CD4-positive, alpha-beta T cell treated with Interleukin-21 for 1 hour (primary cell): ENCODE measurements around the gene EXOC6.
A peak's percentile ranks its signal among the peaks of the same experiment; 100 is the strongest.

Experiments
- DNase-seq: peaks from one replicate; pipeline ENCODE4 v3.0.0-alpha.2; 2020

The EXOC6 gene

GRCh38 chr10:93068411-93069244 lies 220.3 kb downstream of the EXOC6 start:
- DNase-seq = no peak

GRCh38 chr10:93069245-93069561 lies 220.9 kb downstream of the EXOC6 start:
- DNase-seq = no peak

GRCh38 chr10:93070378-93071176 lies 222.3 kb downstream of the EXOC6 start:
- no peak for DNase-seq

GRCh38 chr10:93071177-93071472 lies 222.8 kb downstream of the EXOC6 start:
- no peak for DNase-seq

- no peak for DNase-seq
Observed at GRCh38 chr10:93071674-93072224, 223.4 kb downstream of the EXOC6 start.

- DNase-seq = no peak
Observed at GRCh38 chr10:93072225-93072712, 223.9 kb downstream of the EXOC6 start.

- DNase-seq = no peak
Observed at GRCh38 chr10:93072713-93073538, 224.6 kb downstream of the EXOC6 start.

- no peak for DNase-seq
Observed at GRCh38 chr10:93073539-93074146, 225.3 kb downstream of the EXOC6 start, which contains the start of gene CYP26A1. Gene CYP26A1 (plus strand): TSS chr10:93073893. CDS start chr10:93073935, 42 bp downstream.

- DNase-seq = no peak
Observed at GRCh38 chr10:93074147-93074596, 225.9 kb downstream of the EXOC6 start.

GRCh38 chr10:93074597-93075368 lies 226.5 kb downstream of the EXOC6 start:
- DNase-seq = no peak

GRCh38 chr10:93075369-93076221 lies 227.3 kb downstream of the EXOC6 start:
- no peak for DNase-seq

- DNase-seq = no peak
Observed at GRCh38 chr10:93076871-93077270, 228.6 kb downstream of the EXOC6 start.

- no peak for DNase-seq
Observed at GRCh38 chr10:93077860-93078337, 229.6 kb downstream of the EXOC6 start.

- DNase-seq = no peak
Observed at GRCh38 chr10:93079663-93080349, 231.5 kb downstream of the EXOC6 start.

- peak; percentile 51 for DNase-seq
Observed at GRCh38 chr10:93080350-93081046, 232.2 kb downstream of the EXOC6 start.

- DNase-seq = no peak
Observed at GRCh38 chr10:93081318-93081717, 233.0 kb downstream of the EXOC6 start.

- DNase-seq = no peak
Observed at GRCh38 chr10:93081834-93082233, 233.5 kb downstream of the EXOC6 start.

GRCh38 chr10:93083743-93084539 lies 235.6 kb downstream of the EXOC6 start:
- no peak for DNase-seq
